H1 (cell line): Measurements from ENCODE around the gene ZNF532. TPM values are rescaled to one million over a fixed set of nuclear protein-coding genes. Genes with fewer than 3 reads are reported as not detected.

Experiments used
- CTCF ChIA-PET: fragments of 300-600 bp; sonication (Branson Sonifier 250); formaldehyde crosslinking; loops from one replicate; lab custom pipeline; 2021; ENCODE audit not compliant: partially characterized antibody; lab: Charles Lee
- POLR2A ChIA-PET: fragments of 300-600 bp; sonication (Branson Sonifier 250); formaldehyde crosslinking; loops from one replicate; lab custom pipeline; 2021; ENCODE audit warnings: inconsistent platforms; ENCODE audit not compliant: partially characterized antibody; lab: Charles Lee
- DNase-seq, 2 experiments: peaks; one replicate each; pipeline versions ENCODE4 v3.0.0 to v3.0.0-alpha.2; 2010 to 2022; ENCODE audit warnings: low spot score in 2 of 2, low read depth in 1 of 2, mixed read lengths in 1 of 2
- FAIRE-seq: peaks from 2 replicates; lab custom pipeline; 2011; peaks lifted over from hg19 to GRCh38; lab: Jason Lieb, UNC
- H2AFZ ChIP-seq: 2 replicates; pipeline ENCODE4 v1.8.1; 2012; ENCODE audit warnings: low read length, inconsistent platforms
- H2AK5ac ChIP-seq: 2 replicates; pipeline ENCODE4 v1.6.1; 2013; ENCODE audit warnings: low read depth, low read length
- H2BK120ac ChIP-seq: replicated peaks from 2 replicates; pipeline ENCODE3; 2013; ENCODE audit warnings: low read depth, low read length, inconsistent platforms
- H2BK12ac ChIP-seq: 2 replicates; pipeline ENCODE4 v1.6.1; 2013; ENCODE audit warnings: low read depth, low read length
- H2BK15ac ChIP-seq: 2 replicates; pipeline ENCODE4 v1.6.1; 2013; ENCODE audit warnings: low read length
- H2BK20ac ChIP-seq: 2 replicates; pipeline ENCODE4 v1.6.1; 2013; ENCODE audit warnings: low read length
- H2BK5ac ChIP-seq: 2 replicates; pipeline ENCODE4 v1.6.1; 2013; ENCODE audit warnings: low read depth, low read length
- H3K14ac ChIP-seq: 2 replicates; pipeline ENCODE4 v1.6.1; 2013; ENCODE audit warnings: inconsistent platforms; ENCODE audit not compliant: insufficient read length
- H3K18ac ChIP-seq: 2 replicates; pipeline ENCODE4 v1.6.1; 2013; ENCODE audit warnings: low read length; ENCODE audit errors: extremely low read depth
- H3K23ac ChIP-seq: 2 replicates; pipeline ENCODE4 v1.6.1; 2013; ENCODE audit warnings: inconsistent platforms; ENCODE audit not compliant: insufficient read length
- H3K23me2 ChIP-seq: 2 replicates; pipeline ENCODE4 v1.6.1; 2013; ENCODE audit warnings: low read depth, low read length
- H3K27ac ChIP-seq: 2 replicates; pipeline ENCODE4 v1.6.1; 2011; ENCODE audit warnings: low read depth, low read length, inconsistent platforms
- H3K27me3 ChIP-seq, 4 experiments: replicated peaks in 1 of 4; 1 replicate in 1 of 4; 2 replicates in 3 of 4; pipeline versions ENCODE4 v1.6.1 to v1.8.1; 2011 to 2013; ENCODE audit warnings: low read length in 3 of 4, mild to moderate bottlenecking in 3 of 4, inconsistent platforms in 2 of 4, mixed read lengths in 2 of 4, moderate library complexity in 1 of 4; ENCODE audit not compliant: control insufficient read depth in 3 of 4, insufficient read depth in 3 of 4; ENCODE audit errors: extremely low read depth in 1 of 4
- H3K36me3 ChIP-seq, 4 experiments: 2 replicates each; pipeline versions ENCODE4 v1.6.1 to v1.8.1; 2011 to 2013; ENCODE audit warnings: mild to moderate bottlenecking in 4 of 4, low read length in 3 of 4, moderate library complexity in 2 of 4, control low read depth in 1 of 4, inconsistent platforms in 1 of 4; ENCODE audit not compliant: insufficient read depth in 4 of 4, control insufficient read depth in 2 of 4
- H3K4ac ChIP-seq: replicated peaks from 2 replicates; pipeline ENCODE3; 2013; ENCODE audit warnings: low read length, low read depth, mixed read lengths, inconsistent platforms; ENCODE audit not compliant: insufficient read length
- H3K4me1 ChIP-seq, 4 experiments: replicated peaks in 1 of 4; 1 replicate in 1 of 4; 2 replicates in 3 of 4; pipeline versions ENCODE4 v1.6.1 to v1.8.1; 2011 to 2013; ENCODE audit warnings: low read length in 3 of 4, inconsistent platforms in 2 of 4, mixed read lengths in 1 of 4; ENCODE audit not compliant: insufficient read depth in 4 of 4, control insufficient read depth in 3 of 4
- H3K4me2 ChIP-seq, 2 experiments: 2 replicates each; pipeline versions ENCODE4 v1.6.1 to v1.8.1; 2011 to 2013; ENCODE audit warnings: low read depth in 2 of 2, low read length in 2 of 2, control low read depth in 1 of 2, inconsistent platforms in 1 of 2, mild to moderate bottlenecking in 1 of 2; ENCODE audit not compliant: insufficient read depth in 1 of 2
- H3K4me3 ChIP-seq, 4 experiments: fragments of 200-600, 300-600 bp in 1 of 4; sonication (generic), shearing (Covaris generic), sonication (Bioruptor Twin) in 1 of 4; 2 replicates each; pipeline versions ENCODE4 v1.5.1 to v1.8.1; 2011 to 2016; ENCODE audit warnings: low read length in 4 of 4, low read depth in 3 of 4, control low read depth in 2 of 4, inconsistent platforms in 2 of 4, mild to moderate bottlenecking in 2 of 4, mixed read lengths in 1 of 4, moderate library complexity in 1 of 4; ENCODE audit not compliant: insufficient read depth in 2 of 4; ENCODE audit errors: extremely low read depth in 1 of 4
- H3K56ac ChIP-seq: replicated peaks from 2 replicates; pipeline ENCODE3; 2013; ENCODE audit warnings: low read depth, mild to moderate bottlenecking, mixed read lengths, low read length, inconsistent platforms; ENCODE audit not compliant: insufficient read length
- H3K79me1 ChIP-seq: 2 replicates; pipeline ENCODE4 v1.6.1; 2013; ENCODE audit warnings: low read depth, low read length, control low read depth
- H3K79me2 ChIP-seq, 2 experiments: 2 replicates each; pipeline versions ENCODE4 v1.6.1 to v1.8.1; 2012 to 2013; ENCODE audit warnings: low read length in 2 of 2, mild to moderate bottlenecking in 2 of 2, inconsistent platforms in 1 of 2; ENCODE audit not compliant: insufficient read depth in 2 of 2, control insufficient read depth in 1 of 2
- H3K9ac ChIP-seq, 4 experiments: replicated peaks in 1 of 4; 1 replicate in 1 of 4; 2 replicates in 3 of 4; pipeline versions ENCODE4 v1.6.1 to v1.8.1; 2011 to 2013; ENCODE audit warnings: low read depth in 3 of 4, low read length in 3 of 4, control low read depth in 2 of 4, mild to moderate bottlenecking in 2 of 4, moderate library complexity in 2 of 4, inconsistent platforms in 1 of 4; ENCODE audit errors: extremely low read depth in 1 of 4
- H3K9me3 ChIP-seq, 2 experiments: 2 replicates each; pipeline versions ENCODE4 v1.6.1 to v1.8.1; 2012 to 2013; ENCODE audit warnings: mild to moderate bottlenecking in 2 of 2, moderate library complexity in 2 of 2, control low read depth in 1 of 2, inconsistent platforms in 1 of 2, low read depth in 1 of 2, low read length in 1 of 2, mixed read lengths in 1 of 2; ENCODE audit not compliant: insufficient read depth in 2 of 2
- H4K20me1 ChIP-seq, 2 experiments: replicated peaks in 1 of 2; 2 replicates each; pipeline versions ENCODE3 to v1.8.1; 2011 to 2013; ENCODE audit warnings: inconsistent platforms in 2 of 2, low read length in 2 of 2, mild to moderate bottlenecking in 1 of 2; ENCODE audit not compliant: insufficient read depth in 2 of 2, control insufficient read depth in 1 of 2
- H4K5ac ChIP-seq: 2 replicates; pipeline ENCODE4 v1.6.1; 2013; ENCODE audit warnings: low read length, low read depth, mixed read lengths, inconsistent platforms; ENCODE audit not compliant: insufficient read length
- H4K8ac ChIP-seq: 2 replicates; pipeline ENCODE4 v1.8.0; 2013; ENCODE audit warnings: mild to moderate bottlenecking, moderate library complexity, low read length, inconsistent platforms; ENCODE audit not compliant: insufficient read depth; ENCODE audit errors: extremely low read depth
- H4K91ac ChIP-seq: replicated peaks from 2 replicates; pipeline ENCODE3; 2013; ENCODE audit warnings: low read length, mixed read lengths, inconsistent platforms; ENCODE audit not compliant: insufficient read length
- CHD1 ChIP-seq: IDR thresholded peaks from 2 replicates; pipeline ENCODE4 v1.6.1; 2012; ENCODE audit warnings: low read depth, low read length, improper control_type of control experiment
- EGR1 ChIP-seq: IDR thresholded peaks from 2 replicates; pipeline ENCODE4 v1.6.1; 2011; ENCODE audit warnings: low read depth, low read length, borderline replicate concordance
- FOSL1 ChIP-seq: IDR thresholded peaks from 2 replicates; pipeline ENCODE4 v1.6.1; 2011; ENCODE audit warnings: mild to moderate bottlenecking, low read depth, low read length, moderate library complexity; ENCODE audit not compliant: insufficient read depth
- JUN ChIP-seq: IDR thresholded peaks from 2 replicates; pipeline ENCODE4 v1.6.1; 2011; ENCODE audit warnings: low read depth, mild to moderate bottlenecking, improper control_type of control experiment, low read length
- POLR2AphosphoS5 ChIP-seq: IDR thresholded peaks from 2 replicates; pipeline ENCODE4 v1.6.1; 2011; ENCODE audit warnings: low read depth, low read length
- POU5F1 ChIP-seq: IDR thresholded peaks from 2 replicates; pipeline ENCODE4 v1.6.1; 2011; ENCODE audit warnings: low read depth, mild to moderate bottlenecking, low read length, moderate library complexity
- RBBP5 ChIP-seq: IDR thresholded peaks from 2 replicates; pipeline ENCODE4 v1.7.1; 2012; ENCODE audit warnings: low read depth, mild to moderate bottlenecking, inconsistent platforms, low read length, moderate library complexity, borderline replicate concordance
- SAP30 ChIP-seq: fragments of 300-600 bp; sonication (generic); IDR thresholded peaks from 2 replicates; pipeline ENCODE4 v1.7.1; 2012; ENCODE audit warnings: low read length, moderate library complexity, mild to moderate bottlenecking, inconsistent platforms; ENCODE audit not compliant: insufficient read depth, insufficient replicate concordance
- TEAD4 ChIP-seq: IDR thresholded peaks from 2 replicates; pipeline ENCODE4 v1.6.1; 2012; ENCODE audit warnings: low read depth, low read length, inconsistent platforms, mixed read lengths
- YY1 ChIP-seq: IDR thresholded peaks from 2 replicates; pipeline ENCODE4 v1.6.1; 2011; ENCODE audit warnings: low read depth, mild to moderate bottlenecking, low read length
- WGBS, 2 experiments: shearing (Covaris generic) in 1 of 2; methylation state at CpG; one replicate each; pipeline versions ENCODE4 v1.1.6 to v1.1.7; 2013 to 2015; ENCODE audit warnings: low lambda C conversion rate in 2 of 2, mixed read lengths in 2 of 2, inconsistent platforms in 1 of 2, low coverage in 1 of 2, missing lambda C conversion rate in 1 of 2; ENCODE audit not compliant: insufficient replicate concordance in 2 of 2, insufficient coverage in 1 of 2, insufficient read length in 1 of 2; ENCODE audit errors: extremely low coverage in 1 of 2, missing lambda C conversion rate in 1 of 2; 5-methylcytosine and 5-hydroxymethylcytosine counted together
- polyA plus RNA-seq, 7 experiments: library from polyadenylated mRNA; depleted of rRNA in 3 of 7; stranded (reverse) in 5 of 7; unstranded in 2 of 7; fragments of >200 nt in 5 of 7; fragments of 200-250 nt in 2 of 7; gene quantifications; 1 replicate in 5 of 7; 2 replicates in 1 of 7; 4 replicates in 1 of 7; pipeline versions ENCODE4 v1.2.1 to v1.2.3, GENCODE V29; 2011 to 2013; ENCODE audit warnings: missing spikeins in 2 of 7, mixed read lengths in 2 of 7
- total RNA-seq: library from RNA; stranded (reverse); fragmentation: NEBNext Ultra II Directional; extraction: Animal tissue kit (Norgen Biotek cat#: 25700); gene quantifications from 2 replicates; pipeline ENCODE4 v1.2.1, GENCODE V29; 2021
- TF ChIP-seq, protein P1 (sequence below): IDR thresholded peaks from 2 replicates; pipeline ENCODE4 v1.6.1; 2012; ENCODE audit warnings: inconsistent platforms

Gene ZNF532
- total and polyA plus RNA-seq, 2 of the 8 experiments (the other 6 are each of a cell fraction or from before 2014, with no cell fraction given): 143 to 240 TPM

DNA sequence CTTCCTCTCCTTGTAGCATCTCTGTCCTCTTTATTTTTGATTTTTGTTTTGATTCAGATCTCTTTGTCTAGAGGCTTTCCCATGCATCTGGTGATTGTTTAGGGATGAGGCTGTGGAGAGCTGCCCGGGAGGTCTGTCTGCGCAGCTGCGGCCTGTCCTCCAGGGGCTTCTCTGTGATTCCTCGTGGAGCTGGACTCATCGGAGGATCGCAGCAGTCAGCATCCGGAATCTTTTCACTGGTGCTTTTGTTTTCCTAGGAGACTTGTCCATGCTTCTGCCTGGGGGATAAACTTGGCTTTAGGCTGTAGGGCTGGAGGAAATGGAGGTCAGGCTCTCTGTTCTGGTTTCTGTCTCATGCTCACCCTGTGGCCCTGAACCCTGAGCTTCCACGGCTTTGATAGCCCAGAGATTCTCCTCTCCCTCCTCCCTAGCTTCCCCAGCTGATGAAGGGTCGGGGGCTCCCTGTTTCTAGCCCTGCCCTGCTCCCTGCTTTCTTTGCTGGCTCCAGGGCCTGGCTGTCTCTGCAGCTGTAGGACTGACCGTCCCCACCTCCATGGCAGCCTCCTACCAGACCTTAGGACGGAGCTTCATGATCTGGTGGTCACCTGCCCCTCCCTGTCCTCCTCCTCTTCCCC, 35.5 kb downstream of the ZNF532 start:
- no peak overlapping the region for H2BK15ac ChIP-seq
- no peaks in the 10 kb centered on the region for H3K9me3 ChIP-seq
- H3K79me1 ChIP-seq: peaks cover 19% of the 10 kb centered on the region
- no peak overlapping the region for H4K8ac ChIP-seq
- no peak overlapping the region for H3K56ac ChIP-seq
- FAIRE-seq: no peak
- no peaks in the 10 kb centered on the region for H3K27me3 ChIP-seq
- peaks cover 6 to 78% (median 23%) of the 10 kb centered on the region in 4 experiments for H3K36me3 ChIP-seq
- peaks cover 31 to 99% of the 10 kb centered on the region in 2 experiments for H3K79me2 ChIP-seq
- H2BK20ac ChIP-seq: no peak overlapping the region
- no peaks in the 10 kb centered on the region; the same call in 1 of the 2 replicates for H3K23me2 ChIP-seq
- no peak overlapping the region for H2BK5ac ChIP-seq
- no peak overlapping the region for H2BK12ac ChIP-seq
- no peak overlapping the region for H3K4me3 ChIP-seq
- H4K91ac ChIP-seq: no peak overlapping the region
- H3K4me1 ChIP-seq: peaks cover 0 to 11% (median 1%) of the 10 kb centered on the region in 4 experiments; a peak in 3 of 7 replicates
- H4K20me1 ChIP-seq: peaks cover 25 to 26% of the 10 kb centered on the region in 2 experiments
- no peak overlapping the region for H3K14ac ChIP-seq
- DNase-seq: no peak
- H3K18ac ChIP-seq: no peak overlapping the region
- H2AK5ac ChIP-seq: no peak overlapping the region
- ChIA-PET POLR2A (interaction anchor here (1.1 to 9.9 kb wide), 7 partner anchors 9 to 33 kb away, joined by 3 to 75 read pairs (median 7); no protein-coding TSS in a partner anchor), CTCF (interaction anchor here (1.3 to 1.6 kb wide), 2 partner anchors 71 to 119 kb away, joined by 3 to 4 read pairs; no protein-coding TSS in a partner anchor)
- no peak overlapping the region for H2AFZ ChIP-seq
- TF ChIP-seq SAP30 (no peak), FOSL1 (no peak), JUN (no peak), POLR2AphosphoS5 (no peak), EGR1 (no peak), YY1 (no peak), POU5F1 (no peak), CHD1 (no peak), RBBP5 (no peak), TEAD4 (no peak)
- TF ChIP-seq, protein P1, sequence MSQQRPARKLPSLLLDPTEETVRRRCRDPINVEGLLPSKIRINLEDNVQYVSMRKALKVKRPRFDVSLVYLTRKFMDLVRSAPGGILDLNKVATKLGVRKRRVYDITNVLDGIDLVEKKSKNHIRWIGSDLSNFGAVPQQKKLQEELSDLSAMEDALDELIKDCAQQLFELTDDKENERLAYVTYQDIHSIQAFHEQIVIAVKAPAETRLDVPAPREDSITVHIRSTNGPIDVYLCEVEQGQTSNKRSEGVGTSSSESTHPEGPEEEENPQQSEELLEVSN: no peak
- no peak overlapping the region for H2BK120ac ChIP-seq
- no peak overlapping the region for H3K23ac ChIP-seq
- H3K4me2 ChIP-seq: no peak overlapping the region
- 94% methylated on average over 11 of the region's 11 CpGs; no CpG with 5 or more reads in 1 of the 2 experiments for WGBS, 2 experiments
- no peak overlapping the region for H4K5ac ChIP-seq
- no peak overlapping the region for H3K4ac ChIP-seq
- H3K9ac ChIP-seq: no peak overlapping the region
- H3K27ac ChIP-seq: 0 out of 2 replicates have a peak overlapping the region, but pooled peaks have one; percentile 47
